DMS53 treated with DMSO at 0.1 percent for 48 hours (cell line): ENCODE measurements around the gene EIF1AY.
"Not testable (repeated sequence)": the region's sequence is repeated elsewhere in the genome, so short reads cannot be mapped to it uniquely, and the experiment has no call there.

Source experiments
- DNase-seq: peaks from one replicate; lab custom pipeline; 2025; ENCODE audit not compliant: unreplicated experiment; lab: John Stamatoyannopoulos, UW

Gene EIF1AY, protein sequence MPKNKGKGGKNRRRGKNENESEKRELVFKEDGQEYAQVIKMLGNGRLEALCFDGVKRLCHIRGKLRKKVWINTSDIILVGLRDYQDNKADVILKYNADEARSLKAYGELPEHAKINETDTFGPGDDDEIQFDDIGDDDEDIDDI

DNA sequence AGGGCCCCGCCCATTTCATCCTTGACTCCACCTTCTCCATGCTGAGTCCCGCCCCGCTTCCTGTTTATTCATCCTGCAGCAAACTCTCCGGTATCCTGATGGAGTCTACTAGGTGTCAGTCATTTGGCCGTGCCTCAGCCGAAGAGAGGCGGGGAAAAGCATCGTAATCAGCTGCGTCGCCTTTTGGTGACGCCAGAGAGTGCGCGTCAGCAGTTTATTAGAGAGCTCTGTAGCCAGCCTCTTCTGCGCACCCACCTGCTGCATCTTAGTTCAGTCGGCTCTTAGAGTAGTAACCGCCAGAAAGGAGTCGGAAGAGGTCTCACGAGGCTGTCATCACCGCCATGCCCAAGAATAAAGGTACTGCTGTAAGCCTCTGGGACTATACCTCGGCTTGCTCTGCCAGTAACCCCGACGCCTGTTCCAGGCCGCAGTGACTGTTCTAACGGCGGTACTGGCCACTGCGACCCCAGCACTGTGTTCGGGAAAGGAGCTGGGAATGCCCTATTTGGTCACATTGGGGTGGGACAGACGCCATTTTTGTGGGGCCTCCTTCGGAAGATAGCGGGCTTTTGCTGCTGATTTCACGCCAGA, at the start of gene EIF1AY:
Gene EIF1AY, plus strand, starts transcription at position 246 of the 591 bp plus-strand sequence. Its CDS starts 96 bp downstream, at position 342.
- no peak for DNase-seq

DNA sequence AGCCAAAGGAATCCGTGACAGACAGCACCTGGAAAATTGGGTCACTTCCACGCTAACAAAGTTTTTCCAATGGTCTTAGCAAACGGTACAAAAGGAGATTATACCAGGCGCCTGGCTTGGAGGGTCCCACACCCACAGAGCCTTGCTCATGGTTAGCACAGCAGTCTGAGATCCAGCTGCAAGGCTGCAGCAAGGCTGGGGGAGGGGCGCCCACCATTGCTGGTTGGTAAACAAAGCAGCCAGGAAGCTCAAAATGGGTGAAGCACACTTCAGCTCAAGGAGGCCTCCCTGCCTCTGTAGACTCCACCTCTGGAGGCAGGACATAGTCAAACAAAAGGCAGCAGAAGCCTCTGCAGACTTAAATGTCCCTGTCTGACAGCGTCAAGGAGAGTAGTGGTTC, 47.1 kb upstream of the EIF1AY start:
- DNase-seq: no peak

DNA sequence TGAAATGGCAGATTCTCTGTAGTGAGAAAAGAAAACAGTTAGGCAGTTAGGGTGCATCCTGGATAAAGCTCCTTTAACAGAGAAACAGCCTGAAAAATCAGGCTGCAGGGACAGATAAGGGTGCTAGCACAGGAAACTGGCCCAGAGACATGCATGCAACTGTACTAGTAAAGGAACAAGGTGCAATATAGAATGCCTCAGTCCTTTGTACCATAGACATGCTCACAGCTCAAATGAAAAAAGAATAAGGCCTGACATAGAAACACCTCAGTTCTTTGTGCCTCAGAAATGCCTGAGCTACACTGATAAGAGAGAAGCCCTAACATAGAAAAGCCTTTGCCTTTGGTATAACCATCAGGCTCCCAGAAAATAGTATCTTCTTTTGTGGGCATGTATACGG, 37.4 kb upstream of the EIF1AY start:
- no peak for DNase-seq

DNA sequence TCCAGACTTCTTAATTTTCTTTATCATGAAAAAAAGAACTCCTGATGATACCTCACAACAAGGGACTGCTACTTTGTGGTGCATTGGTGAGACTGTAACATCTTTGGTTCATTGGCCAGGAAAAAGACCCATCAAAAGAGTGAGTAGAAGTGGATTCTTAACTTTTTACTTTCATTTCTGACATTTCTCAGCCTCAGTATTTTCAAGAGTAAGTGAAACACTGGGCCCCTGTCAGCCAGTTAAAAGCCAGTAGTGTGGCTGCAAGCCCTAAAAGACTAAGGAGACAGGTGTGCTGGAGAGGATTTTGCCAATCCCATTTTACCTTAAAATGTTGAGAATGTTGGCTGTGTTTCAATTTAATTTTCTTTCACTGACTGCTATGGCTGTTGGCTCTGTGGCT, 36.6 kb upstream of the EIF1AY start:
- no peak for DNase-seq

DNA sequence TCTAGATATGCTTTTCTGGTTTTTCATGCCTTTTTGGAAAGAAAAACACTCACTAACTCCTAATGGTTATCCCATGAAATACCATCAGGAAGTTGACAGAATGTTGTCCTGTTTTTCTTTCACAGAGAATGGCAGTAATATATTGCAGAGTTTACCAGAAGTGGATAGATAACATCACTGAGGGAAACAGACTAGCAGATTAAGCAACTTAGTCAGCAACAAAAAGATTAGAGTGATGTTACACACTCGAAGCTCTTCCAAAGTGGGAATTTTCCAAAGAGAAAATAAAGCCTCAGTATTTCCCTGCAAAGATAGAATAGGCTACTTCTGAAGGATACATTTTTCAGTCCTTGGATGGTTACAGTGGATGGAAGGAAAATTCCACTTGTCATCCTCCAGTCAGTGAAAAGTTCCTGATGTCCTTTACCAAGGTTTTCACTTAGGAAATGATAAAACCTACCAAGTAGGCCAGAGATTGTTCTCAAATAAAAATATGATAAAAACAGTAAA, 31.1 kb upstream of the EIF1AY start:
- no peak for DNase-seq

DNA sequence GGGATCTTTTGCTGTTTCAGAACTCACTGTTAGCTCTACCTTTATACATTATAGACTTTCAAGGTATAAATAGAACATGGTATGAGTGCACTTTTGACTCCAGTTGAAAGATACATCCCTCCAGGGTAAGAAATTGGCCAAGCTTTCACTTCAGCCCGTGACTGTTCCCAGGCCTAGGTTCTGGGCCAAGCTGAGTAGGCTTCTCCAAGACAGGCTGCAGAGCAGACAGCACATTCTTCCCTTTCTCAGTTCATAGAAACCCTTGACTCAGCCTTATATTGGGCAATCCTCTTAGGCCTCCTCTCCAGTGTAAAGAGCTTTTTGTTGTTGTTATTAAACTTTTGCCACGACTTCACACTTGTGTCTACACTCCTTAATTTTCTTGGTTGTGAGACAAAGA, 29.5 kb upstream of the EIF1AY start:
- DNase-seq: no peak

DNA sequence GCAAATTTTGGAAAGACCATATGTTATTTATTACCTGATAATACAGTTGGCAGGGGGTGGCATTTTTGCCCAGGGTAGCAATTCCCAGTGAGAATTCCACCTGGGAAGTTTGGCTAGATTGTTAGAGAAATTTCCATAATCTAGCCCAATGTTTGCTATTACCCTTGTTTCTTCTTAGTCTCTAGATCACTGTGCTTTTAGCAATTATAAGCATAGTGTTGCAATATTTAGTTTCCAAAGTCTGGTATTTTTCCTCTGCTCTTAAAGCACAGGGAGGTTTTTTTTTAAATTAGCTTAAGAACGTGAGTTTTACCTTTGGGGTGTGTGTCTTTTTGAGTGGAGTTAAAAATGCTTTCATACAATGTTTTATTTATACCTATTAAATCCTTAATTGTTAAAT, 26.3 kb upstream of the EIF1AY start:
- DNase-seq: no peak

DNA sequence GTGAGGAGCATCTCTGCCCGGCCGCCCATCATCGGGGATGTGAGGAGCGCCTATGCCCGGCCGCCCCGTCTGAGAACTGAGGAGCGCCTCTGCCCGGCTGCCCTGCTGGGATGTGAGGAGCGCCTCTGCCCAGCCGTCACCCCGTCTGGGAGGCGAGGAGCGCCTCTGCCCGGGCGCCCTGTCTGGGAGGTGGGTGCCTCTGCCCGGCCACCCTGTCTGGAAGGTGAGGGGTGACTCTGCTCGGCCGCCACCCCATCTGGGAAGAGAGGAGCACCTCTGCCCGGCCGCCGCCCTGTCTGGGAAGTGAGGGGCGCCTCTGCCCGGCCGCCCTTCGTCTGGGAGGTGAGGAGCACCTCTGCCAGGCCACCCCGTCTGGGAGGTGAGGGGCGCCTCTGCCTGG, 23.7 kb upstream of the EIF1AY start:
- DNase-seq: no peak

DNA sequence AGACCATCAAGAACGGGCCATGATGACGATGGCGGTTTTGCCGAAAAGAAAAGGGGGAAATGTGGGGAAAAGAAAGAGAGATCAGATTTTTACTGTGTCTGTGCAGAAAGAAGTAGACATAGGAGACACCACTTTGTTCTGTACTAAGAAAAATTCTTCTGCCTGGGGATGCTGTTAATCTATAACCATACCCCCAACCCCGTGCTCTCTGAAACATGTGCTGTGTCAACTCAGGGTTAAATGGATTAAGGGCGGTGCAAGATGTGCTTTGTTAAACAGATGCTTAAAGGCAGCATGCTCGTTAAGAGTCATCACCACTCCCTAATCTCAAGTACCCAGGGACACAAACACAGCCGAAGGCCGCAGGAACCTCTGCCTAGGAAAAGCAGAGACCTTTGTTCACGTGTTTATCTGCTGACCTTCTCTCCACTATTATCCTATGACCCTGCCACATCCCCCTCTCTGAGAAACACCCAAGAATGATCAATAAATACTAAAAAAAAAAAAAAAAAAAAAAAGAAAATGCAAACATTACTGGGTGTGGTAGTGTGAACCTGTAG, 22.7 kb upstream of the EIF1AY start:
- not testable (repeated sequence) for DNase-seq

DNA sequence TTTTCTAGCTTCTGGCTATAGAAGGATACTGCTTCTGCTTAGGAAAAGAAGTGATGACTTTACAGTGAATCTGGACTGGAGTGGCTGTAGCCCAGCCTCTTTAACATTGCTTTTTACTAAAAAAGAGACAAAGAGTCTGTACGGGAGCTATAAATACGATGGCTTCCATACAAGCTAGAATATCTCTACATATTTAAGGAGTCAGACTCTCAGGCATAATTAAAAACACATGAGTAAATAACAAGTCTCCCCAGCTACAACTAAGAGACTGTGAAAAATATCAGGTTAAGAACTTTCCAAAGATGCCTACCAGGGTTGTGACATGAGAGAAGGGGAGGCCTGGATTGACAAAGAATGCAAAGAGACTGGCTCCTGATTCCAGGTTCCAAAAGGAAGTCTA, 19.8 kb upstream of the EIF1AY start:
- no peak for DNase-seq

DNA sequence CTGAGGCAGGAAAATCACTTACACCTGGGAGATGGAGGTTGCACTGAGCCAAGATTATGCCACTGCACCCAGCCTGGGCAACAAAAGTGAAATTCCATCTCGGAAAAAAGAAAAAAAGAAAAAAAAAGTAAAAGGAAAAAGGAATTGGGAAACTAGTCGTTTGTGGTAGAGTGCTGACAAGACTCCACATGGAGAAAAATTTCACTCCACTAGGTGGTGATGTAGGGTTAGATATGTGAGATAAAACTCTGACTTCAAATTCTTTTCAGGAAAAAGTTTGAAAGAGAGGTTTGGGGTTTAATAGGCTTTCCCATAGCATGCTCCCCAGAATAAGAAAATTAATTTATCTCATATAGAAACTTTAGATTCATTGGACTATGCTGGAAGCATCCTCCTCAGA, 16.9 kb upstream of the EIF1AY start:
- no peak for DNase-seq

DNA sequence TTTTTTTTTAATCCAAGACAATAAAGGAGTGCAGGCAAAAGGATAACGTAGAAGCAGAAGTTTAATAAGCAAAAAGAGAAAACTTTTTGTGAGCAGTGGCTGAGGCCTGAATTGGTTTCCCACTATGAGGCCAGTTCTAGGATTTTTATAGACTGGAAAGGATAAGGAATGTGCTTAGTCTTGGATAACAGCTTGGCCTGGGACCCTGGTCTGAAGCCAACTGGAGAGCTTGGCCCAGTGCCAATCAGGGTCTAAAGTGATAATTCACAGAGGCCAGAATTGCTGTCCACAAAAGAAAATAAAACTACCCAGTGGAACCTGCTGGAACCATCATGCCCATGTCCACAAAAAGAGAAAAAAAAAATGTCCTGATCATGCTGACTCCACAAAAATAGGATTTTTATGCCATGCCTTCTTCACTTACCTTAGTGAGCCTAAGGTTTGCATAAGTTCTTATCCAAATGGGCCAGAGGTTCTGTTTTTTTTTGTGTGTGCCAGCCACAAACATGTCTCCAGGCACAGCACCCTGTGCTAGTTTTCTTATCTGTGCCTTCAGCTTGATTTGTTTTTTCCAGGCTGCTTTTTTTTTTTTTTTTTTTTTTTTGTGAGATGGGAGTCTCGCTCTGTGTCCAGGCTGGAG, 15.6 kb upstream of the EIF1AY start:
- no peak for DNase-seq

DNA sequence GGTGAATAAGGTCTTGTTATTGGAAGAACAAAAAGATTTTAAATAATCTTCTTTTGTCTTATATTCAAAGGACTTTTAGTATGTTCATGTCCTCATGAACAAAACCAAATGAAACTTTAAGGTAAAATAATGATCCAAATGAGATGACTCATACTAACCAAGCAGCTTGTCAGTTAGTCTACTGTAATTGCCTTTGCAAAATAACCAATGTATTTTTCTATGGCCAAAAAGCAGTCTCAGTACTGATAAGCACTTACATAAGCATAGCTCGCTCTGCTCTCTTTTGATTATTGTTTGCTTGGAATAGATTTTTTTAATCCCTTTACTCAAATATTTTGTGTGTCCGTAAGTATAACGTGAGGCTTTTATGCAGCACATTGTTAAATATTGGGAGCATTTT, 4.3 kb upstream of the EIF1AY start:
- DNase-seq: no peak

DNA sequence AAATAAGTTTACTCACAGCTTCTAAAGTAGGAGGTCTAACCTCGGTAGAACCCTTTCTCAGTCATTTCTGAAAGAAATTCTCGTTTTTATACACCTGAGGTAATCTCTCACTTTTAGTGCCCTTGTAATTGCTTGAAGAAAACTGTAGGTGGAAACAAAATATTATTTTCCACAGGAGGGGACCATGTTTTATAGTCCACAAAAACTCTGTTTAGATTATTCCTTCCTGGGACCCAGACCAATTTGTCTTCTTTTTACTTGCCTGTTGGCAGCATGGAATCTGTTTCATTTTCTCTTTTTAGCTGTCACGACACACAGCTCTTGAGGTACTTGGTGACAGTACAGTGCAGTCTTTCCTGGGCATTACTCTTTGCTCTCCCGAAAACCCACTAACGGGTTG, 930 bp downstream of the EIF1AY start:
- no peak for DNase-seq

DNA sequence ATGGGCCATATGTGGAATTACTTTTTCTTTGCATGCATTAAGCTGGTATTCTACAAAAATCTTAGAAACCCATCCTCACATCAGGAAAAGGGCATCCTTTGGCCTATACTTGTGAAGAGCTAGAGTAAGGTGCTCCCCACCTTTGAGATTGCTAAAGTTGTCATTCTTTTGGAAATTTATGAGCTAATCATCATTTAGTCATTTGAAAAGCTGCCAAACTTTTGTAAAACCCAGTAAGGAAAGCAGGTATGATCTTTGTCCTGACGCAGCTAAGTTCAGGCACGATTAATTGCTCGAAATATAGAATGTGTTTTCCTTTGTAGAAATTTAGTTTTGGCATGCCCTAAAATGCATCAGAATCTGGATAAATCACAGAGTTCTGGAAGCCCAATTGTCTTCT, 2.6 kb downstream of the EIF1AY start:
- no peak for DNase-seq

DNA sequence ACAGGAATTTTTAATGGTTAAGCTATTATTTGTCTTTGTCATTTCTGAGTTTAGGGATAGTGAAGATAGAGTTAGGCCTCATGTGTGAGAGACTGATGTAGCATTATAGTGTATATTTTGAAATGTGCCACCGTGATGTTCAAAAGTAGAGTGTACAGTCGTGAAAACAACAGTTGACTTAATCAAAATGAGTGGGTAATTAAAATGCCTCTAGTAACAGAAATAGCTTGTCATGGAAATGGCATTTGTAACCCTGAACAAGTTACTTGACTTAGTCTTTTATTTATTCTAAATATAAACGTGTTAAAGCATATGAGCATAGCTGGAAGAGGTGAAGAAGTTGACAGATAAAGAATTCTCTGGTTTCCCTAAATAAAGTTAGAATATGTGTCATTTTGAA, 6.1 kb downstream of the EIF1AY start:
- DNase-seq: no peak

DNA sequence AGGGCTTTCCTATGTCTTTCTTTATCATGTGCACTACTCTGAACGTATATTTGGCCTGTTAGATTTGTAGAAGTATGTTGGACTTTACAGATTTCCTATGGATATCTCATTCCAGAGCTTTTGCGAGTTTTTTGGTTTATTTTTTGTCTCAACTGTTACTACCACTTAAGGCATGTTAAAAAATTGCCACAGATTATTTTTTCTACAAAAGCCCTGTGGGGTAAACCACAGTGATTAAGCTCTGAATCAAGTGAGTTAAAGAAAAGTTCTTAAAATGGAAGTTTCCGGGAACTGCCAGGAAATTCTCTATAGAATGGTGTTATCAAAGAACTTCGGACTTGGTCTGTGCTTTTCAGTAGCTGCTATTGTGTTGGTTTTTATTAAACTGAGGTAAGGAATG, 10.6 kb downstream of the EIF1AY start:
- no peak for DNase-seq
